Uterus (tissue), 2 donors: ENCODE measurements around the gene DENND2C.

Experiments used
- CTCF ChIP-seq, 4 experiments: fragments of 200-600 bp in 2 of 4; fragments of 450-650 bp in 2 of 4; sonication (generic) in 2 of 4; IDR thresholded peaks; one replicate each; pipeline ENCODE4 v1.5.1; 2016 to 2019; ENCODE audit warnings: antibody characterized with exemption in 4 of 4, mild to moderate bottlenecking in 2 of 4, moderate library complexity in 1 of 4
- POLR2A ChIP-seq, 2 donors: fragments of 450-650 bp; IDR thresholded peaks; one replicate each; pipeline ENCODE4 v1.6.1; 2016; ENCODE audit warnings: antibody characterized with exemption in 2 of 2, mild to moderate bottlenecking in 1 of 2, moderate library complexity in 1 of 2

GRCh38 chr1:114632427-114632826 is 37.4 kb downstream of the DENND2C start:
- TF ChIP-seq CTCF (IDR thresholded peaks at IDR 0.05) = no peak
- TF ChIP-seq POLR2A (IDR thresholded peaks at IDR 0.05) = no peak
